Astrocyte of the cerebellum (primary cell): Measurements from ENCODE around the gene ERBB4.
"Not testable (repeated sequence)": the region's sequence is repeated elsewhere in the genome, so short reads cannot be mapped to it uniquely, and the experiment has no call there.

ENCODE experiments used
- DNase-seq: peaks from one replicate; pipeline ENCODE4 v3.0.0-alpha.2; 2011; ENCODE audit warnings: low read depth
- H3K4me3 ChIP-seq: 2 replicates; pipeline ENCODE4 v1.5.1; 2011; ENCODE audit warnings: mild to moderate bottlenecking, low read depth, low read length, moderate library complexity
- in situ Hi-C: cut with HindIII; loops from 2 replicates; pipeline ENCODE4 v1.10.0; 2017; ENCODE audit warnings: low sequenced_read_pairs
- TF ChIP-seq, protein P1 (sequence below): IDR thresholded peaks from 2 replicates; pipeline ENCODE4 v1.5.1; 2012; ENCODE audit warnings: low read length, low read depth, moderate library complexity, mild to moderate bottlenecking; ENCODE audit errors: missing control alignments

ERBB4 gene

DNA sequence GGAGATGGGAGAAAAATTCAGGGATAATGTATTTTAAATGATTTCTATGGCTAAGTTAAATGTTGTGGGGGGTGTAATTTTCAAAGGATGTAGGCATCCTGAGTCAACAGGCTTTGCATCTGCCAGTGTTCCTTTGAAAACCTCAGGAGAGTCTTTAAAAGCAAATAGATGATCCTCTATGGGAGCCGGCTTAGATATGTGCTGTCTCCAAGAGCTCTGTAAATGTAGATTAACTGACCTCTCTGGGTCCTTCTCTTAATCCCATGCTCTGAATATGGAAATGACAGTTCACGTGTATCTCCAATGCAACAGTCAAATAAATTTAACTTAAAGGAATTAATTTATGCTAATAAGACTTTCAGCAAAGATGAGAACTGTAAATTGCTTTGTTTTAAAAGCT lies 292.7 kb downstream of the ERBB4 start:
- in situ Hi-C loops: no loop called here
- H3K4me3 ChIP-seq: no peak overlapping the region
- TF ChIP-seq, protein P1, sequence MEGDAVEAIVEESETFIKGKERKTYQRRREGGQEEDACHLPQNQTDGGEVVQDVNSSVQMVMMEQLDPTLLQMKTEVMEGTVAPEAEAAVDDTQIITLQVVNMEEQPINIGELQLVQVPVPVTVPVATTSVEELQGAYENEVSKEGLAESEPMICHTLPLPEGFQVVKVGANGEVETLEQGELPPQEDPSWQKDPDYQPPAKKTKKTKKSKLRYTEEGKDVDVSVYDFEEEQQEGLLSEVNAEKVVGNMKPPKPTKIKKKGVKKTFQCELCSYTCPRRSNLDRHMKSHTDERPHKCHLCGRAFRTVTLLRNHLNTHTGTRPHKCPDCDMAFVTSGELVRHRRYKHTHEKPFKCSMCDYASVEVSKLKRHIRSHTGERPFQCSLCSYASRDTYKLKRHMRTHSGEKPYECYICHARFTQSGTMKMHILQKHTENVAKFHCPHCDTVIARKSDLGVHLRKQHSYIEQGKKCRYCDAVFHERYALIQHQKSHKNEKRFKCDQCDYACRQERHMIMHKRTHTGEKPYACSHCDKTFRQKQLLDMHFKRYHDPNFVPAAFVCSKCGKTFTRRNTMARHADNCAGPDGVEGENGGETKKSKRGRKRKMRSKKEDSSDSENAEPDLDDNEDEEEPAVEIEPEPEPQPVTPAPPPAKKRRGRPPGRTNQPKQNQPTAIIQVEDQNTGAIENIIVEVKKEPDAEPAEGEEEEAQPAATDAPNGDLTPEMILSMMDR: no peak
- DNase-seq: no peak

DNA sequence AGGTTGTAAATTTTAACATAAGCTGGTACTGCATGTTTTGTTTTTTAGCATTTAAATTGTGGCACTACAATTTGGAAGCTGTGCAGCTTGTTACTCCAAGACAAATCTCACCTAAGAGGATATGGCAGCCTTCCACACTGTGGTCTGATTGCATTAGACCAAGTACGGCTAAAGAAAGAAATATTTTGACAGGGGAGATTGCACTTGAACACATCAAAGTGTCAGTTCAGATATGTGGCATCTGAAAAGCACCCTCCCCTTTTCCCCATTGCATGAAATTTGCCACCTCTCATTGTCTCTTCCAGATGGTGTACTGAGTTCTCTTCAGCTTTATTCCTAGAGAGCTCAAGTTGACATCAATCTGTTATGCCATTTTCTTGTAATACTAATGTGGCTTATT lies 295.9 kb downstream of the ERBB4 start:
- H3K4me3 ChIP-seq: no peak overlapping the region
- DNase-seq: no peak
- in situ Hi-C loops: no loop called here
- TF ChIP-seq, protein P1: no peak

GRCh38 chr2:212238152-212238551 lies 300.4 kb downstream of the ERBB4 start:
- DNase-seq, H3K4me3 ChIP-seq, in situ Hi-C loops: not testable (repeated sequence)

GRCh38 chr2:212237350-212238095 lies 301.1 kb downstream of the ERBB4 start:
- in situ Hi-C loops: no loop called here
- no peak for DNase-seq
- TF ChIP-seq, protein P1: no peak
- no peak overlapping the region for H3K4me3 ChIP-seq

- no peak for DNase-seq
- in situ Hi-C loops: no loop called here
- TF ChIP-seq, protein P1: no peak
- H3K4me3 ChIP-seq: no peak overlapping the region
These were observed 309.8 kb downstream of the ERBB4 start for GRCh38 chr2:212228743-212229171.

GRCh38 chr2:212227755-212228154 lies 310.8 kb downstream of the ERBB4 start:
- H3K4me3 ChIP-seq: no peak overlapping the region
- TF ChIP-seq, protein P1: no peak
- in situ Hi-C loops: no loop called here
- peak; percentile 80 for DNase-seq

- in situ Hi-C loops: no loop called here
- TF ChIP-seq, protein P1: no peak
- DNase-seq: no peak
- no peak overlapping the region for H3K4me3 ChIP-seq
These were observed 312.5 kb downstream of the ERBB4 start for GRCh38 chr2:212226114-212226513.
